Skeletal muscle tissue (tissue), 4 donors: ENCODE results near the gene AZU1. TPM values are rescaled to one million over a fixed set of nuclear protein-coding genes. Genes with fewer than 3 reads are reported as not detected.

ENCODE experiments used
- H3K27ac ChIP-seq: one replicate; pipeline ENCODE4 v1.7.0; 2013; ENCODE audit warnings: mild to moderate bottlenecking, low read depth, low read length, inconsistent platforms
- H3K27me3 ChIP-seq, 3 donors: one replicate each; pipeline ENCODE4 v1.7.0; 2013; ENCODE audit warnings: low read length in 3 of 3; ENCODE audit not compliant: control insufficient read depth in 3 of 3, insufficient read depth in 3 of 3
- H3K36me3 ChIP-seq, 3 donors: one replicate each; pipeline ENCODE4 v1.7.0; 2013; ENCODE audit warnings: low read length in 3 of 3; ENCODE audit not compliant: control insufficient read depth in 3 of 3, insufficient read depth in 3 of 3
- H3K4me1 ChIP-seq, 3 donors: one replicate each; pipeline ENCODE4 v1.7.0; 2013; ENCODE audit warnings: low read length in 3 of 3, mild to moderate bottlenecking in 3 of 3; ENCODE audit not compliant: control insufficient read depth in 3 of 3, insufficient read depth in 3 of 3
- H3K4me3 ChIP-seq, 3 donors: one replicate each; pipeline ENCODE4 v1.7.0; 2013; ENCODE audit warnings: low read length in 3 of 3
- H3K9ac ChIP-seq, 3 donors: one replicate each; pipeline ENCODE4 v1.7.0; 2013; ENCODE audit warnings: low read length in 3 of 3, mild to moderate bottlenecking in 3 of 3, moderate library complexity in 2 of 3, low read depth in 1 of 3
- H3K9me3 ChIP-seq, 3 donors: one replicate each; pipeline ENCODE4 v1.7.0; 2013; ENCODE audit warnings: low read length in 3 of 3; ENCODE audit not compliant: control insufficient read depth in 3 of 3
- total RNA-seq: library from RNA; depleted of rRNA; stranded (reverse); fragments of >200 nt; gene quantifications from one replicate; pipeline ENCODE4 v1.2.3, GENCODE V29; 2014
- donor health status: Osteomylitis.

AZU1 gene, protein sequence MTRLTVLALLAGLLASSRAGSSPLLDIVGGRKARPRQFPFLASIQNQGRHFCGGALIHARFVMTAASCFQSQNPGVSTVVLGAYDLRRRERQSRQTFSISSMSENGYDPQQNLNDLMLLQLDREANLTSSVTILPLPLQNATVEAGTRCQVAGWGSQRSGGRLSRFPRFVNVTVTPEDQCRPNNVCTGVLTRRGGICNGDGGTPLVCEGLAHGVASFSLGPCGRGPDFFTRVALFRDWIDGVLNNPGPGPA
- 2.6 TPM for total RNA-seq

DNA sequence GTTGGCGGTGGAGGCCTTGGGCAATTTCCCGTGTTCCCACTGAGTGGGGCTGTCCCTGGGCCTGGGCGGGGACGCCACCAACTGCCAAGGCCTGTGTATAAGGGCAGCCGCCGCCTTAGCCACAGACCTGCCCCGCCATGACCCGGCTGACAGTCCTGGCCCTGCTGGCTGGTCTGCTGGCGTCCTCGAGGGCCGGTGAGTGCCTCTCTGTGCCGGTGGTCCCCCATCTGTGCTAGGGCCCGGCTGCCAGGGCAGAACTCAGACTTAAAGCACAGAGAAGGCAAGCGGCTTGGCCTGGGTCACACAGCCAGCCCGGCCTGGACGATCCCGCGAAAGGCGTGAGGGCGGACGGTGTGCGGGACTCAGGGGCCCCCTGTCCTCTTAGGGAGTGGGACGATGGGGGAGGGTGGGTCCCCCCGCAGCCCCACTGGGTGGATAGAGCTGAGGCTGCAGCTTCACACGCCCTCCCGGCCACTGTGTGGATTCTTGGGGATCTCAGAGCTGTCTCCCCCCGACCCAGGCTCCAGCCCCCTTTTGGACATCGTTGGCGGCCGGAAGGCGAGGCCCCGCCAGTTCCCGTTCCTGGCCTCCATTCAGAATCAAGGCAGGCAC, at the start of gene AZU1:
TSS of gene AZU1 (plus strand) at position 128 of the 612 bp plus-strand sequence. CDS start at position 138, 10 bp downstream.
- no peaks in the 10 kb centered on the region for H3K9me3 ChIP-seq
- no peak within 1 kb of the TSS for H3K27ac ChIP-seq
- peaks cover 31 to 48% (median 36%) of the 10 kb centered on the region in 3 donors for H3K27me3 ChIP-seq
- no peaks in the 10 kb centered on the region for H3K4me1 ChIP-seq
- H3K36me3 ChIP-seq: no peaks in the 10 kb centered on the region
- no peak within 1 kb of the TSS for H3K4me3 ChIP-seq
- no peak within 1 kb of the TSS for H3K9ac ChIP-seq

- no peak overlapping the region for H3K9ac ChIP-seq
- H3K36me3 ChIP-seq: no peaks in the 10 kb centered on the region
- peaks cover 5 to 13% (median 9%) of the 10 kb centered on the region in 3 donors for H3K4me1 ChIP-seq
- no peaks in the 10 kb centered on the region for H3K9me3 ChIP-seq
- H3K27ac ChIP-seq: peak overlapping the region; percentile 47
- peak overlapping the region in 1 of 3 donors; percentile 41 for H3K4me3 ChIP-seq
- H3K27me3 ChIP-seq: peaks cover 7 to 13% (median 7%) of the 10 kb centered on the region in 3 donors
These were observed 48.6 kb upstream of the AZU1 start for GRCh38 chr19:778910-779653.

- Histone ChIP-seq H3K27me3 (peaks cover 7 to 13% (median 7%) of the 10 kb centered on the region in 3 donors), H3K4me3 (no peak overlapping the region), H3K9me3 (no peaks in the 10 kb centered on the region), H3K9ac (no peak overlapping the region), H3K27ac (no peak overlapping the region), H3K4me1 (peaks cover 8 to 13% (median 9%) of the 10 kb centered on the region in 3 donors), H3K36me3 (no peaks in the 10 kb centered on the region)
These were observed 46.7 kb upstream of the AZU1 start for GRCh38 chr19:780935-781334.

DNA sequence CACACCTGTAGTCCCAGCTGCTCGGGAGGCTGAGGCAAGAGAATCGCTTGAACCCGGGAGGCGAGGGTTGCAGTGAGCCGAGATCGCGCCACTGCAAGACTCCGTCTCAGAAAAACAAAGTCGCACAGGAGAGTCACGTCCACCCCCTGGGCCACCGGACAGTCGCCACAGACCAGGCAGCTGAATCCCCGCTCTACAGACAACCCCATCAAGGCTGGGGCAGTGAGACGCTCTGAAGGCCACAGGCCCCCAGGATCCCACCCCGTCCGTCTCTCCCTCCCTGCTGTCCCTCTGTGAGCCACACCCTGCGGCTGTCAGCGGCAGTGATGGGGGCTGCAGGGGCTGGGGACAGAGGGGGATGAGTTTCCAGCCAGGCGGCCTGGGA, 45.8 kb upstream of the AZU1 start:
- peaks cover 7 to 13% (median 7%) of the 10 kb centered on the region in 3 donors for H3K27me3 ChIP-seq
- peak overlapping the region; percentile 60 for H3K27ac ChIP-seq
- peaks cover 8 to 13% (median 9%) of the 10 kb centered on the region in 3 donors for H3K4me1 ChIP-seq
- H3K9me3 ChIP-seq: no peaks in the 10 kb centered on the region
- peak overlapping the region in 1 of 3 donors; percentile 52 for H3K4me3 ChIP-seq
- H3K9ac ChIP-seq: peak overlapping the region in 1 of 3 donors; percentile 57
- H3K36me3 ChIP-seq: no peaks in the 10 kb centered on the region

GRCh38 chr19:782185-782877, 45.3 kb upstream of the AZU1 start:
- H3K36me3 ChIP-seq: no peaks in the 10 kb centered on the region
- peaks cover 7 to 13% (median 7%) of the 10 kb centered on the region in 3 donors for H3K27me3 ChIP-seq
- peaks cover 8 to 13% (median 9%) of the 10 kb centered on the region in 3 donors for H3K4me1 ChIP-seq
- peak overlapping the region; percentile 60 for H3K27ac ChIP-seq
- H3K4me3 ChIP-seq: peak overlapping the region in 1 of 3 donors; percentile 52
- H3K9ac ChIP-seq: peak overlapping the region in 2 of 3 donors; percentile 38 to 57
- no peaks in the 10 kb centered on the region for H3K9me3 ChIP-seq

- Histone ChIP-seq H3K9ac (peak overlapping the region in 1 of 3 donors; percentile 57), H3K9me3 (no peaks in the 10 kb centered on the region), H3K4me1 (peaks cover 8 to 13% (median 9%) of the 10 kb centered on the region in 3 donors), H3K27me3 (peaks cover 4 to 13% (median 7%) of the 10 kb centered on the region in 3 donors), H3K4me3 (no peak overlapping the region), H3K36me3 (no peaks in the 10 kb centered on the region), H3K27ac (peak overlapping the region; percentile 60)
These were observed 44.6 kb upstream of the AZU1 start for GRCh38 chr19:782878-783668.

DNA sequence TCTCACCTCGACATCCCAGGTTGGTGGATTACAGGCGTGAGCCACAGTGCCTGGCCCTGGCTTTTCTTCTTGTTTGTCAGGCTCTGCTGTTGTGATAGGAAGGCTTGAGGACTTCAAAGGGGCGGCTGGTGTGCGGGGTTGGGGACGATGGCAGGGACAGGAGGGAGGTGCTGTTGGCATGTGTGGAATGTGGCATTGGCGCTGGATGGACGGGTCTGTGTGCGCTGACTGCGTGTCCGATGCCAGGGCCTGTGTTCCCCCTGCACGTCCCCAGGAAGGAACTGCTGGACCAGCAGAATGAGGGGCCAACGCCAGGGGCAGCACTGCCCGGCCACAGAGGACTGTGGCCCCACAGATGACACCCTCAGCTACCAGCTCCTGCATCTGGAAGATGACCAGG, 43.1 kb upstream of the AZU1 start:
- Histone ChIP-seq H3K4me3 (no peak overlapping the region), H3K9me3 (no peaks in the 10 kb centered on the region), H3K27me3 (peaks cover under 1 to 9% (median 7%) of the 10 kb centered on the region in 3 donors), H3K4me1 (peaks cover 9 to 18% (median 17%) of the 10 kb centered on the region in 3 donors), H3K36me3 (no peaks in the 10 kb centered on the region), H3K27ac (no peak overlapping the region), H3K9ac (peak overlapping the region in 1 of 3 donors; percentile 8)

DNA sequence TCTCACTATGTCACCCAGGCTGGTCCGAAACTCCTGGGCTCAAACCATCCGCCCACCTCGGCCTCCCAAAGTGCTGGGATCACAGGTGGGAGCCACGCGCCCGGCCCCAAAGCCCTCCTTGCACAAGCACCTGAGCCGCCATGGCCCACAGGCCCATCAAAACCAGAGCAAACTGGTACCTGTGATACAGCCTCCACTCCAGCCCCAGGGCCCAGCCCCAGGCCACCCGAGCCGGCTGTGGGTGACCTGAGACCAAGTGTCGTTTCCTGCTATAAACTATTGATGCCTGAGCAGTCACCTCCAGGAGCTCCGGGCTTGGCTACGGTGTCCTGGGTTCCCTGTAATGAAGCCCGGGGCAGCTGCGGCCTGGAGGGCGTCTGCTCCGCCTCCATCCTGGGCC, 40.1 kb upstream of the AZU1 start:
- H3K4me3 ChIP-seq: no peak overlapping the region
- no peak overlapping the region for H3K27ac ChIP-seq
- H3K36me3 ChIP-seq: no peaks in the 10 kb centered on the region
- peaks cover 12 to 16% (median 15%) of the 10 kb centered on the region in 3 donors for H3K4me1 ChIP-seq
- no peaks in the 10 kb centered on the region for H3K27me3 ChIP-seq
- H3K9me3 ChIP-seq: no peaks in the 10 kb centered on the region
- H3K9ac ChIP-seq: no peak overlapping the region

GRCh38 chr19:788686-788982, 39.0 kb upstream of the AZU1 start:
- Histone ChIP-seq H3K4me3 (no peak overlapping the region), H3K9ac (peak overlapping the region in 1 of 3 donors; percentile 33), H3K27ac (peak overlapping the region; percentile 64), H3K4me1 (peaks cover 10 to 17% (median 15%) of the 10 kb centered on the region in 3 donors), H3K27me3 (no peaks in the 10 kb centered on the region), H3K36me3 (no peaks in the 10 kb centered on the region), H3K9me3 (no peaks in the 10 kb centered on the region)
